Panc1 (cell line): Measurements from ENCODE around the gene BAD.

Source experiments
- POLR2AphosphoS5 ChIP-seq: IDR thresholded peaks from 2 replicates; pipeline ENCODE4 v1.6.1; 2012; ENCODE audit warnings: mild to moderate bottlenecking, low read depth, low read length, moderate library complexity
- TF ChIP-seq, protein P1 (sequence below): fragments of 450-650 bp; IDR thresholded peaks from 2 replicates; pipeline ENCODE4 v1.5.1; 2017; ENCODE audit warnings: mild to moderate bottlenecking

DNA sequence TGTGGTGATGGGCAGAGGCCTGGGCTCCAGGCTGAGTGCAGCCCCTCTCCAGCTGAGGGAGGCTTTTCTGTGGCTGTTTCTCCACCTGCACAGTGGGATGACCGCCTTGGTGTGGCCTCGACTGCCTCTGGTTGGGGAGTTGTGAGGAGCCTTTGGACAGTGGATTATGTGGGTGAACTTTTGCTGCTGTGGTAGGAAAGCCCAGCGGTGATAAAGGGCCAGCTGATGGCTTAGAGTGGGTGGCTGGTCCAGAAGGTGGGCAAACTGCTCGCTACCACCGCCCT, 19.5 kb upstream of the BAD start:
- TF ChIP-seq, protein P1, sequence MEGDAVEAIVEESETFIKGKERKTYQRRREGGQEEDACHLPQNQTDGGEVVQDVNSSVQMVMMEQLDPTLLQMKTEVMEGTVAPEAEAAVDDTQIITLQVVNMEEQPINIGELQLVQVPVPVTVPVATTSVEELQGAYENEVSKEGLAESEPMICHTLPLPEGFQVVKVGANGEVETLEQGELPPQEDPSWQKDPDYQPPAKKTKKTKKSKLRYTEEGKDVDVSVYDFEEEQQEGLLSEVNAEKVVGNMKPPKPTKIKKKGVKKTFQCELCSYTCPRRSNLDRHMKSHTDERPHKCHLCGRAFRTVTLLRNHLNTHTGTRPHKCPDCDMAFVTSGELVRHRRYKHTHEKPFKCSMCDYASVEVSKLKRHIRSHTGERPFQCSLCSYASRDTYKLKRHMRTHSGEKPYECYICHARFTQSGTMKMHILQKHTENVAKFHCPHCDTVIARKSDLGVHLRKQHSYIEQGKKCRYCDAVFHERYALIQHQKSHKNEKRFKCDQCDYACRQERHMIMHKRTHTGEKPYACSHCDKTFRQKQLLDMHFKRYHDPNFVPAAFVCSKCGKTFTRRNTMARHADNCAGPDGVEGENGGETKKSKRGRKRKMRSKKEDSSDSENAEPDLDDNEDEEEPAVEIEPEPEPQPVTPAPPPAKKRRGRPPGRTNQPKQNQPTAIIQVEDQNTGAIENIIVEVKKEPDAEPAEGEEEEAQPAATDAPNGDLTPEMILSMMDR, result no peak
- TF ChIP-seq POLR2AphosphoS5, result no peak
